ENCODE results near the gene INA. TPM values are rescaled to one million over a fixed set of nuclear protein-coding genes. Genes with fewer than 3 reads are reported as not detected.

Gene INA
- total and polyA plus RNA-seq, 2 donors (not counting 3 experiments of a cell fraction or from before 2014, with no cell fraction given): 0.25 to 0.40 TPM

DNA sequence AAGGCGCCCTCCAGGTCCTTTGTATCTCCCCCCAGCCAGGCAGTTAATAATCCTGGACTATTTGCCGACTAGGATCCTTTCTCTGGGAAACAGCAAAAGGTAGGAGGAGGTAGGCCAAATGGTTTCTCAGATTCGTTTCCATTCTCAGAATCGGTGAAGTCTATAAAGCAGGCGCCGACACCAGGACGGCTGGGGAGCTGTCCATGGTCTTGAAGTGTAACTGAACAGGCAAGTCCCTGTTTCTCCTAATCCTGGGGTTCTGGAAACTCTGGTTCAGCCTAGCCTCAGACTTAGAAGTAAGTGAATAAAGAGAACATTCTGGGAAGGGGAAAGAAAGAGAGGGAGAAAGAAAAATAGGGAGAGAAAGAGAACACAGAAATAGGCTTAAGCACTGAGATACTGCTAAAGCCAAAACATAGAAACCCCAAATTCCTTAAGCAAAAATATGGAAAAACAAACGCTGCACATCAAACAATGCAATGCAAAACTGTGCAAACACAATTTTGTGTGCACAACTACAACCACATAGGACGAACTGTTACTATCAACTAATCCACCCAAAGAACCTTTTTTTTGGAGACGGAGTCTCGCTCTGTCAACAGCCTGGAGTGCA is 11.1 kb upstream of the INA start:
- Histone ChIP-seq H3K4me3 (replicated peaks in 1 of 3; ENCODE audit: insufficient read depth in 1 of 3, low read depth in 1 of 3, low read length in 3 of 3) (no peak overlapping the region), H4K20me1 (replicated peaks; ENCODE audit: control insufficient read depth, extremely low read depth, insufficient read depth, low read length) (no peaks in the 10 kb centered on the region), H3K4me2 (ENCODE audit: insufficient read depth, low read length) (no peak overlapping the region), H3K9ac (replicated peaks; ENCODE audit: extremely low read depth, insufficient read depth, low read length) (no peak overlapping the region), H3K4me1 (ENCODE audit: control insufficient read depth, extremely low read depth, insufficient read depth, low read length) (no peaks in the 10 kb centered on the region), H3K27ac (ENCODE audit: insufficient read depth, low read depth, low read length) (no peak overlapping the region), H3K9me1 (replicated peaks; ENCODE audit: control insufficient read depth, extremely low read depth, insufficient read depth, low read length) (no peaks in the 10 kb centered on the region), H3K79me2 (ENCODE audit: control insufficient read depth, insufficient read depth, low read length) (no peaks in the 10 kb centered on the region), H3K27me3 (ENCODE audit: control insufficient read depth in 2 of 2, insufficient read depth in 2 of 2, low read length in 2 of 2) (peaks cover 7 to 8% of the 10 kb centered on the region in 2 experiments), H3K9me3 (replicated peaks; ENCODE audit: control insufficient read depth, insufficient read depth, low read length) (no peaks in the 10 kb centered on the region), H3K36me3 (ENCODE audit: control insufficient read depth in 2 of 2, extremely low read depth in 1 of 2, insufficient read depth in 2 of 2, low read length in 2 of 2) (no peaks in the 10 kb centered on the region), H2AFZ (ENCODE audit: low read depth, low read length) (no peak overlapping the region)
- no TSS peak for BruUV-seq (replicated peaks)
- ChIA-PET POLR2A (no interaction called here), CTCF (interaction anchor here (1.0 to 1.4 kb wide), 2 partner anchors 12 to 21 kb away, joined by 5 read pairs; no protein-coding TSS in a partner anchor)
- dilution Hi-C loops (cut with MboI; ENCODE audit: extremely low pct_ligation_motif_present, low sequenced_read_pairs): no loop called here
- peak; percentile 61 for FAIRE-seq
- intact Hi-C loops (cut with micrococcal nuclease): loop anchor here (1.0 kb wide), 1 partner anchor 13 kb away; no protein-coding TSS in a partner anchor
- DNase-seq (ENCODE audit: low read depth, low spot score): peak; percentile 62
- TF ChIP-seq FOS (IDR thresholded peaks at IDR 0.05; ENCODE audit: borderline replicate concordance, insufficient read depth, low read length) (no peak), EZH2 (IDR thresholded peaks at IDR 0.05; ENCODE audit: borderline replicate concordance, low read depth, low read length, severe bottlenecking) (no peak), POLR2AphosphoS5 (IDR thresholded peaks at IDR 0.05; ENCODE audit: insufficient read depth, low read depth, low read length) (no peak), POLR2A (IDR thresholded peaks at IDR 0.05; ENCODE audit: low read depth, low read length) (no peak), MYC (IDR thresholded peaks at IDR 0.05; ENCODE audit: low read depth, low read length) (no peak), GATA2 (IDR thresholded peaks at IDR 0.05; ENCODE audit: insufficient read depth, insufficient read length, low read depth, low read length) (no peak)
- TF ChIP-seq, protein P1, sequence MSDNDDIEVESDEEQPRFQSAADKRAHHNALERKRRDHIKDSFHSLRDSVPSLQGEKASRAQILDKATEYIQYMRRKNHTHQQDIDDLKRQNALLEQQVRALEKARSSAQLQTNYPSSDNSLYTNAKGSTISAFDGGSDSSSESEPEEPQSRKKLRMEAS (IDR thresholded peaks at IDR 0.05; ENCODE audit: insufficient read depth, insufficient read length): no peak

DNA sequence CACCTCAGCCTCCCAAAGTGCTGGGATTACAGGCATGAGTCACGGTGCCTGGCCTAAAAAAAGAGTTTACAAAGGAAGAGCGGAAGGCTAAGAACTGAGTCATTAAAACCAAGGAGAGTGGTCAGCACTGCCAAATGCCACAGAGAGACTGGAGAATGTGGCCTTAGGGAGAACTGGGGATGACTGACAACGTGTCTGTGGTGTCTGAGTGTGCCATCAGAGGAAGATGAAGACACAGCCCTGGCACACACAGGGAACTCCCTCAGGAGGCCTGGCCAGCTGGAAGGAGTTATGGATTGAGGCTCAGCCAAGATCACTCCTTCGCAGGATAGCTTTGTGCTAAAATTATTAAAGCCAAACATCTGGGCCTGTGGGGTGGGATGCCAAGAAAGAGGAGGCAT is 3.9 kb upstream of the INA start:
- BruUV-seq (replicated peaks): no TSS peak
- dilution Hi-C loops (cut with MboI; ENCODE audit: extremely low pct_ligation_motif_present, low sequenced_read_pairs): no loop called here
- H3K4me3 ChIP-seq (replicated peaks in 1 of 3; ENCODE audit: insufficient read depth in 1 of 3, low read depth in 1 of 3, low read length in 3 of 3): no peak overlapping the region
- H2AFZ ChIP-seq (ENCODE audit: low read depth, low read length): no peak overlapping the region
- no peaks in the 10 kb centered on the region for H3K9me3 ChIP-seq (replicated peaks; ENCODE audit: control insufficient read depth, insufficient read depth, low read length)
- intact Hi-C loops (cut with micrococcal nuclease): no loop called here
- CTCF ChIA-PET: no interaction called here
- no peaks in the 10 kb centered on the region for H3K79me2 ChIP-seq (ENCODE audit: control insufficient read depth, insufficient read depth, low read length)
- H3K27ac ChIP-seq (ENCODE audit: insufficient read depth, low read depth, low read length): no peak overlapping the region
- no peaks in the 10 kb centered on the region for H3K9me1 ChIP-seq (replicated peaks; ENCODE audit: control insufficient read depth, extremely low read depth, insufficient read depth, low read length)
- TF ChIP-seq MYC (IDR thresholded peaks at IDR 0.05; ENCODE audit: low read depth, low read length) (no peak), POLR2A (IDR thresholded peaks at IDR 0.05; ENCODE audit: low read depth, low read length) (no peak), POLR2AphosphoS5 (IDR thresholded peaks at IDR 0.05; ENCODE audit: insufficient read depth, low read depth, low read length) (peak; percentile 29), JUN (IDR thresholded peaks at IDR 0.05; ENCODE audit: borderline replicate concordance, insufficient read depth, insufficient read length, low read depth) (peak; percentile 45), EZH2 (IDR thresholded peaks at IDR 0.05; ENCODE audit: borderline replicate concordance, low read depth, low read length, severe bottlenecking) (no peak), FOS (IDR thresholded peaks at IDR 0.05; ENCODE audit: borderline replicate concordance, insufficient read depth, low read length) (peak; percentile 71), GATA2 (IDR thresholded peaks at IDR 0.05; ENCODE audit: insufficient read depth, insufficient read length, low read depth, low read length) (no peak)
- TF ChIP-seq, protein P2, sequence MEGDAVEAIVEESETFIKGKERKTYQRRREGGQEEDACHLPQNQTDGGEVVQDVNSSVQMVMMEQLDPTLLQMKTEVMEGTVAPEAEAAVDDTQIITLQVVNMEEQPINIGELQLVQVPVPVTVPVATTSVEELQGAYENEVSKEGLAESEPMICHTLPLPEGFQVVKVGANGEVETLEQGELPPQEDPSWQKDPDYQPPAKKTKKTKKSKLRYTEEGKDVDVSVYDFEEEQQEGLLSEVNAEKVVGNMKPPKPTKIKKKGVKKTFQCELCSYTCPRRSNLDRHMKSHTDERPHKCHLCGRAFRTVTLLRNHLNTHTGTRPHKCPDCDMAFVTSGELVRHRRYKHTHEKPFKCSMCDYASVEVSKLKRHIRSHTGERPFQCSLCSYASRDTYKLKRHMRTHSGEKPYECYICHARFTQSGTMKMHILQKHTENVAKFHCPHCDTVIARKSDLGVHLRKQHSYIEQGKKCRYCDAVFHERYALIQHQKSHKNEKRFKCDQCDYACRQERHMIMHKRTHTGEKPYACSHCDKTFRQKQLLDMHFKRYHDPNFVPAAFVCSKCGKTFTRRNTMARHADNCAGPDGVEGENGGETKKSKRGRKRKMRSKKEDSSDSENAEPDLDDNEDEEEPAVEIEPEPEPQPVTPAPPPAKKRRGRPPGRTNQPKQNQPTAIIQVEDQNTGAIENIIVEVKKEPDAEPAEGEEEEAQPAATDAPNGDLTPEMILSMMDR (IDR thresholded peaks at IDR 0.05; ENCODE audit: extremely low read depth in 1 of 2, insufficient read depth in 1 of 2, low read depth in 1 of 2, low read length in 2 of 2): no peak
- TF ChIP-seq, protein P1 (IDR thresholded peaks at IDR 0.05; ENCODE audit: insufficient read depth, insufficient read length): no peak
- H3K27me3 ChIP-seq (ENCODE audit: control insufficient read depth in 2 of 2, insufficient read depth in 2 of 2, low read length in 2 of 2): peaks cover 19% of the 10 kb centered on the region in 2 experiments
- FAIRE-seq: peak; percentile 89
- H3K36me3 ChIP-seq (ENCODE audit: control insufficient read depth in 2 of 2, extremely low read depth in 1 of 2, insufficient read depth in 2 of 2, low read length in 2 of 2): no peaks in the 10 kb centered on the region
- POLR2A ChIA-PET: no interaction called here
- no peaks in the 10 kb centered on the region for H4K20me1 ChIP-seq (replicated peaks; ENCODE audit: control insufficient read depth, extremely low read depth, insufficient read depth, low read length)
- no peak overlapping the region for H3K4me2 ChIP-seq (ENCODE audit: insufficient read depth, low read length)
- peak; percentile 71 for DNase-seq (ENCODE audit: low read depth, low spot score)
- H3K4me1 ChIP-seq (ENCODE audit: control insufficient read depth, extremely low read depth, insufficient read depth, low read length): peaks cover 12% of the 10 kb centered on the region
- no peak overlapping the region for H3K9ac ChIP-seq (replicated peaks; ENCODE audit: extremely low read depth, insufficient read depth, low read length)
